NCI-H1930 (cell line): ENCODE results near the gene COL21A1.

Experiments
- DNase-seq, 2 experiments: peaks; one replicate each; lab custom pipeline; 2025; lab: John Stamatoyannopoulos, UW

COL21A1 gene

GRCh38 chr6:56187686-56188085, 59.7 kb downstream of the COL21A1 start:
- DNase-seq: no peak

DNA sequence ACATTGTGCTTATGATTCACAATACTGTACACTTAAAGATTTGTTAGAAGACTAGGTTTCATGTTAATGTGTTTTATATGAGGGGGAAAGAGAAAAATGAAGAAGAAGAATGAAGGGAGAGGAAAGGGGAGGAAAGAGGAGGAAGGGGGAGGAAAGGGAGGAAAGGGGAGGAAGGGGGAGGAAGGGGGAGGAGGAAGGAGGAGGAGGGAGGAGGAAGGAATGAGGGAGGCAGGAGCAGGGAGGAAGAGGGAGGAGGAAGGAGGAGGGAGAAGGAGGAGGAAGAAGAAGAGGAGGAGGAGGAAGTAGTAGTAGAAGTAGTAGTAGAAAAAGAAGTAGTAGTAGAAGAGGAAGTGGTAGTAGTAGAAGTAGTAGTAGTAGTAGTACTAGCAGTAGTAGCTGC, 70.6 kb downstream of the COL21A1 start:
- DNase-seq: no peak

- no peak for DNase-seq
These were observed 74.2 kb downstream of the COL21A1 start for GRCh38 chr6:56173228-56173627.

- no peak for DNase-seq
These were observed 75.2 kb downstream of the COL21A1 start for GRCh38 chr6:56172144-56172543.

- no peak for DNase-seq
These were observed 78.0 kb downstream of the COL21A1 start for GRCh38 chr6:56169366-56169765.

- DNase-seq: no peak
These were observed 78.8 kb downstream of the COL21A1 start for GRCh38 chr6:56168596-56168995.

DNA sequence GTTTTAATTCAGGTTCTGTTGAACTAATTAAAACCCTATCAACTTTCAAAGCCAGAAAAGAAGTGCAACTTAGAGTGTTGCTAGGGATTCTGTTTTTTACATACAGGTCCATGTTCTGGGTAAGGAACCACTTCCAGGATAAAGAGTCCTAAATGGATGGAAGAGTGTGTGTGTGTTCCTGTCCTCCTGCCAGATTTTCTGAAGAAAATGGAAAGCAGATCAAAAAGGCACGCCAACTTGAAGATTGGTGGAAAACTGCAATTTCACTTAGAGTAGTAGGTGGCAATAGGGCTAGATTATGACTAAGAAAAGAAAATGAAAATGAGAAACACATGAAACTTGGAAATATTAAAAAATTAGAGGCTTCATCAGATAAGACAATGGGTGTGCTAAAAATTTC, 85.3 kb downstream of the COL21A1 start:
- DNase-seq: no peak

- DNase-seq: no peak
These were observed 86.9 kb downstream of the COL21A1 start for GRCh38 chr6:56160489-56160888.

DNA sequence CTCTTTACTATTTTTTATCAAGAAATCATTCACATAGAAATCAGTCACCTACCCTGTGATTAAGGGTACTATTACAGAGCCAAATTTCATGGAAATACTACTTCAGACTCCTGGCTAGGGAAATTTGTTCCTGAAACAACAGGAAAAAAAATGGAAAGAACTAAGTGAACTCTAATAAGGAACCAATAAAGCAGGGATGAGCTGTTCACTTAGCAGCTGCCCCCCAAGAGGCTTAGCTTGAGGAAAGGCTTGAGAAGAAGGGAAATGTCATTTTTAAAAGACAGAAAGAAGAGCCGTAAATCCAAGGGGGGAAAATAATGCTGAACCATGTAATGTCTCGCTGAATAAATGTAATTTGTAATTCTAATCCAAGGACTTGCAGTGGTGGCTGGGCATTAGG, 88.8 kb downstream of the COL21A1 start:
- DNase-seq: no peak

GRCh38 chr6:56156643-56157042, 90.7 kb downstream of the COL21A1 start:
- no peak for DNase-seq

DNA sequence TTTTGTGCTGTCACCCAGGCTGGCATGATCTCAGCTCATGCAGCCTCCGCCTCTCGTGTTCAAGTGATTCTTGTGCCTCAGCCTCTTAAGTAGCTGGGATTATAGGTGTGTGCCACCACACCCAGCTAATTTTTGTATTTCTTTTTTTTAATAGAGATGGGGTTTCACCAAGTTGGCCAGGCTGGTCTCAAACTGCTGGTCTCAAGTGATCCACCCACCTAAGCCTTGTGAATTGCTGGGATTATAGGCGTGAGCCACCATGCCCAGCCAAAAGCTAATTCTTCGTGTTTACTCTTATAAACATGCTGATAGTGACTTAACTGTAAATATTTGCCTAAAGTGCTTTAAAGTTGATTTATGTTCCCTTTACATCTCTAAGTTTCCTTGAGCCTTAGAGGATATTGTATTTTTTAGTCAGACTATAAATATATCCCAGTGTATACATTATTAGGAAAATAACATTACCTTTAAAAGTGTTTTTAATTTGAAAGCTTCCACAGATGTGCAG, 91.7 kb downstream of the COL21A1 start:
- DNase-seq: no peak

GRCh38 chr6:56154076-56154475, 93.3 kb downstream of the COL21A1 start:
- DNase-seq: no peak

DNA sequence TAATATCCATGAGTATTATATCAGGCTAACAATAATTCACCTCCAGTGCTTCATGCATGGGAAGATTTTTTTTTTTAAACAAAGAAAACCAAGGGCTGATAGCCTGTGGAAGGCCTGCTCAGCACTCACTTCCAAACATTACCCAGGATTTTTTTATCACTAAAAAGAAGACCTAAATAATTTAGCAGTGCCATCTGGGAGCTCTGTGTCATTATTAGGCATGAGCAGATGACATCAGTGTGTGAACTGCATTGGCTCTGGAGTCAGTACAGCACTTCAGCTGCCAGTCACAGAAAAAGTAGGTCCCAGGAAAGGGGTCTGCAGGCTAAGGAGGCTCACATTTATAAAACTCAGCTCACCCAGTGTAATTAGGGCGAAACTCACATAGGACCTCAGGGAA, 94.8 kb downstream of the COL21A1 start:
- DNase-seq: no peak

- no peak for DNase-seq
These were observed 95.7 kb downstream of the COL21A1 start for GRCh38 chr6:56151609-56152224.

GRCh38 chr6:56148488-56149186, 98.7 kb downstream of the COL21A1 start:
- DNase-seq: no peak

DNA sequence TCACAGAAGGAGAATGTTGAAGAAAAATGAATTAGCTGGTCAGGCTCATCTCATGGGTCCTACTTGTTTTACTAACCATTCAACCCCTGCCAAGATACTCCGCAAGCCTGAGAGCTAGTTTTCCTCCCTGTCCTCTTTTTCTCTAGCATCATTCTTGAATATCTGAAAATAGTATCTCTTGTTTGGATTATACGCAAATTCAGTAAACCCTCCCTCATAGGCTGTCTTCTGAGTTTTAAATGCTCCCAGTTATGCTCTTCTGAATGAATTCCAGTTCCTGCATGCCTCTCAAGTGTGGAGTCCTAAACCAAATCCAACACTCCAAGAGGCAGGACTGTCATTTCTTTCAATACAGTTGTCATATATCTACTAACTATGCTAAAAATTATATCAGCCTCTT, 99.6 kb downstream of the COL21A1 start:
- DNase-seq: no peak

DNA sequence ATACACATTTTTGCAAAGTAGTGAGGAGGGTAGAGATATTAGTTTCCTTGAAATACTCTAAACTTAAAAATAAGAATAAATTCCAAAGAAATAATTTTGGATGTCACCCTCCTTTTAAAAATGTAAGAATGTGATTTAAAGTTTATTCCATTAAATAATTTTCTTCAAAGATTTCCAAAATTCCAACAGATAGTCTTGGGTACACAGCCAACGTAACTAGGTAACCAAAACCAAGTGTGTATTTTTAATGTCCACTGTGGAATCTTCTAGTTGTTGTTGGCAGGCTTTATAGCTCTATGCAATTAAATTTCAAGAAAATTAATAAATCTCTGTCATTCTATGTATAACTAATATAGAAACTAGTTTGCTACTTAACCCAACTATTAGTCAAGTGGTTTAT, 101.3 kb downstream of the COL21A1 start:
- DNase-seq: no peak

DNA sequence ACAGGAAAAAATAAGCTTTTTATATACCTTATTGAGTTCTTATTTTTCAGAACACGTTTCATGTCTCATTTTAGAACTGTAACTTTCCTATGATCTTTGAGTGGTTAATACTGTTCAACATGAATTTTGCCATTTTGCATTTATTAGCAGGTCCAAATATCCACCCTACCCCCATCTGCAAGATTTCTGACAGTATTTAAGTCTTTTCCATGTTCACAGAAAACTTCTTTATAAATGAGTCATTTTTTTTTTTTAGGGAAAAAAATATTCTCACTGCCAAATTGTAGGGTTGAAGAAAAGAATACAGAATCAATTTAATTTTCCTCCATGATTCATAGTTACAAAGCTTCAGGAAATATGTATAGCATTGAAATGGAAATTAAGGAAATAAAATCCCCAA, 101.8 kb downstream of the COL21A1 start:
- no peak for DNase-seq

DNA sequence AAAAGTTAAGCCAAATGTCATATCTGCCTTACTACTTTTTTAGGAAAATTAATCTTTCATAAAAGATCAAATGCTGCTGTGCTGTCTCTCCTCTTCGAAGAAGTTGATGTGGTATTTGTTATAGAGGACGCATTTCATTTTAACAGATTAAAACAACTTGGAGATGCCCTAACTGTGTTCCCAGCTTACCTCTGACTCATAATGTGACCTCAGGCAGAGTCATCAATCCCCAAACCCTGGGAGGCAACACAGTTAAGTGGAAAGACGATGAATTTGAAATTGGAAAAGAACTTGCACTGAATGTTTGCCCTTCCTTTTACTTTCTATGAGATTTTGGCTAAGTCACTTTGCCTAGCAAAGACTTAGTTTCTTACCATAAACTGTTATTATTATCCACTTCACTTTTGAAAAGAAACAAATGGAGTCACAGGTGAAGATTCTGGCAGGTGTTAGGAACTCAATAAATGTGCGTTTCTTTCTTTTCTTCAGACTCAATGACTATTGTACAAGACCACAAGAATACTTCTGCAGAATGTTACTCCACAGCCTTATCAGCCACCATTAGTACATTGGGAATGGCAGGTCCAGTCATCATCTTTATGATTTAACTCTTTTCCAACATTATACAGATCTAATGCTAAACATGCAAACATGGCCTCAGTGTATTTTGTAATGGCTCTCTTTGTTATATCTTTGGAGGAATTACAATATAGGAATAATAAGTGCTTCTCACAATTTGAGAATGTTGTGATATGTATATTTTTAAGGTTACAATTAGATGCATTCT, 102.6 kb downstream of the COL21A1 start:
- no peak for DNase-seq

DNA sequence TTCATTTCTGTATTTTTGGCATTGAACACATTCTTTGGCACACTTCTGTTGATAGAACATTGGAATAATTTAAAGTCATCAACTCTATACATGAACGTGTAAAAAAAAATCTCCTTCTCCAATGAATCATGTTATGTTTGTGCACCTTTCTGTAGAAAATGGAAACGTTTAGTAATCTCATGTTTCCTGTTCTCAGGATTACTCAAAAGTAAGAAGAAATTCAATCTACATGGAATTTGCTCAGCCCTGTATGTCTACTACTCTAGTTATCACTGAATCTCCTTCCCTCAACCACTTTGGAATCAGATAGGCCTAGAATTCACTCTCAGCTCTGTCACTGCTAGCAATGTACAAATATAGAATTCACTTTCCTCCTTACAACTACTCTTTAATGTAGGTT, 103.6 kb downstream of the COL21A1 start:
- no peak for DNase-seq

DNA sequence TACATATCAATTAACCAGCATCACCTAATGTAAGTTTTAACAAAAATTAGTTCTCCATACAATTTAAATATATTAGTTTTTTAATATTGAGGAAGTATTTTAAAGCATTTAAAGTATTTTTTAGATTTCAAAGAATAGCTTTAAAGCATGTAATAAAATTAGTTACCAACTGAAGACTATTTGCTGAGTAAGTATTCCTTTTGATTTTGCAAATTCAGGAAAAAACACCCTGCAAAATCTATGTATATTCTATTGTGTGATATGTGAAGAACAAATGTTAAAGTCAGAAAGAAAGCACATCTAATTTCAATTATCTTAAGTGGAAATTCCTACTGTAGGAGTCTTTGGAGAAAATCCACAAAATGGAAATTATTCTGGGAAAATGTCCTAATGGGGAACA, 107.3 kb downstream of the COL21A1 start:
- DNase-seq: no peak

GRCh38 chr6:56115715-56116114, 131.7 kb downstream of the COL21A1 start:
- DNase-seq: no peak

GRCh38 chr6:56109149-56109548, 138.2 kb downstream of the COL21A1 start:
- DNase-seq: no peak
